HEK293 (cell line): ENCODE measurements around the gene FAM168A.

Experiments
- BCL11A ChIP-seq: fragments of 450-650 bp; formaldehyde crosslinking; IDR thresholded peaks from 2 replicates; pipeline ENCODE4 v1.5.1; 2016; ENCODE audit warnings: low read depth, missing biosample characterization, missing genetic modification characterization
- EGR2 ChIP-seq: fragments of 450-650 bp; formaldehyde crosslinking; IDR thresholded peaks from 2 replicates; pipeline ENCODE4 v1.5.1; 2016; ENCODE audit warnings: low read depth, missing biosample characterization, missing genetic modification characterization
- GLI2 ChIP-seq: fragments of 450-650 bp; formaldehyde crosslinking; IDR thresholded peaks from 2 replicates; pipeline ENCODE4; 2017; ENCODE audit warnings: missing biosample characterization, missing genetic modification characterization, low read depth, borderline replicate concordance
- KLF1 ChIP-seq: fragments of 450-650 bp; formaldehyde crosslinking; IDR thresholded peaks from 2 replicates; pipeline ENCODE4 v1.5.1; 2016; ENCODE audit warnings: missing biosample characterization, missing genetic modification characterization
- MZF1 ChIP-seq: fragments of 450-650 bp; formaldehyde crosslinking; IDR thresholded peaks from 2 replicates; pipeline ENCODE4 v1.5.1; 2017; ENCODE audit warnings: missing biosample characterization, missing genetic modification characterization, borderline replicate concordance
- SP3 ChIP-seq: fragments of 450-650 bp; formaldehyde crosslinking; IDR thresholded peaks from 2 replicates; pipeline ENCODE4 v1.5.1; 2016; ENCODE audit warnings: missing biosample characterization, missing genetic modification characterization
- SP7 ChIP-seq: fragments of 450-650 bp; formaldehyde crosslinking; IDR thresholded peaks from 2 replicates; pipeline ENCODE4 v1.5.1; 2016; ENCODE audit warnings: missing biosample characterization, missing genetic modification characterization
- WT1 ChIP-seq: fragments of 450-650 bp; formaldehyde crosslinking; IDR thresholded peaks from 2 replicates; pipeline ENCODE4 v1.5.1; 2016; ENCODE audit warnings: missing biosample characterization, missing genetic modification characterization
- ZBTB21 ChIP-seq: fragments of 450-650 bp; formaldehyde crosslinking; IDR thresholded peaks from 2 replicates; pipeline ENCODE4 v1.5.1; 2017; ENCODE audit warnings: missing biosample characterization, missing genetic modification characterization
- ZFP69B ChIP-seq: fragments of 450-650 bp; formaldehyde crosslinking; IDR thresholded peaks from 2 replicates; pipeline ENCODE4 v1.5.1; 2016; ENCODE audit warnings: missing biosample characterization, missing genetic modification characterization
- ZNF16 ChIP-seq: fragments of 450-650 bp; formaldehyde crosslinking; IDR thresholded peaks from 2 replicates; pipeline ENCODE4 v1.5.1; 2016; ENCODE audit warnings: low read depth, missing biosample characterization, missing genetic modification characterization
- ZNF324 ChIP-seq: fragments of 450-650 bp; formaldehyde crosslinking; IDR thresholded peaks from 2 replicates; pipeline ENCODE4 v1.5.1; 2016; ENCODE audit warnings: missing biosample characterization, missing genetic modification characterization
- ZNF529 ChIP-seq: fragments of 450-650 bp; formaldehyde crosslinking; IDR thresholded peaks from 2 replicates; pipeline ENCODE4 v1.5.1; 2017; ENCODE audit warnings: missing genetic modification characterization, missing biosample characterization; ENCODE audit not compliant: insufficient replicate concordance
- ZNF555 ChIP-seq: fragments of 450-650 bp; formaldehyde crosslinking; conservative IDR thresholded peaks from 2 replicates; pipeline ENCODE4 v1.5.1; 2017; ENCODE audit warnings: missing biosample characterization, mild to moderate bottlenecking, missing genetic modification characterization, inconsistent platforms
- ZNF623 ChIP-seq: fragments of 450-650 bp; formaldehyde crosslinking; IDR thresholded peaks from 2 replicates; pipeline ENCODE4 v1.5.1; 2016; ENCODE audit warnings: missing biosample characterization, missing genetic modification characterization
- ZSCAN30 ChIP-seq: fragments of 450-650 bp; IDR thresholded peaks from 2 replicates; pipeline ENCODE4 v1.5.1; 2018; ENCODE audit warnings: missing biosample characterization, mild to moderate bottlenecking, missing genetic modification characterization, moderate library complexity
- ZXDB ChIP-seq: fragments of 450-650 bp; formaldehyde crosslinking; IDR thresholded peaks from 2 replicates; pipeline ENCODE4 v1.5.1; 2016; ENCODE audit warnings: missing biosample characterization, missing genetic modification characterization
- TF ChIP-seq, protein P1 (sequence below): fragments of 450-650 bp; formaldehyde crosslinking; IDR thresholded peaks from 2 replicates; pipeline ENCODE4 v1.5.1; 2016; ENCODE audit warnings: missing biosample characterization, missing genetic modification characterization
- TF ChIP-seq, protein P2 (sequence below): fragments of 450-650 bp; formaldehyde crosslinking; IDR thresholded peaks from 2 replicates; pipeline ENCODE4 v1.5.1; 2016; ENCODE audit warnings: missing biosample characterization, missing genetic modification characterization
- TF ChIP-seq, protein P3 (sequence below): fragments of 450-650 bp; formaldehyde crosslinking; IDR thresholded peaks from 2 replicates; pipeline ENCODE4 v1.5.1; 2017; ENCODE audit warnings: missing biosample characterization, missing genetic modification characterization
- TF ChIP-seq, protein P4 (sequence below): fragments of 450-650 bp; formaldehyde crosslinking; IDR thresholded peaks from 2 replicates; pipeline ENCODE4 v1.5.1; 2016; ENCODE audit warnings: missing biosample characterization, missing genetic modification characterization, borderline replicate concordance
- TF ChIP-seq, protein P5 (sequence below): fragments of 450-650 bp; formaldehyde crosslinking; IDR thresholded peaks from 2 replicates; pipeline ENCODE4 v1.5.1; 2016; ENCODE audit warnings: missing biosample characterization, missing genetic modification characterization

The FAM168A gene

DNA sequence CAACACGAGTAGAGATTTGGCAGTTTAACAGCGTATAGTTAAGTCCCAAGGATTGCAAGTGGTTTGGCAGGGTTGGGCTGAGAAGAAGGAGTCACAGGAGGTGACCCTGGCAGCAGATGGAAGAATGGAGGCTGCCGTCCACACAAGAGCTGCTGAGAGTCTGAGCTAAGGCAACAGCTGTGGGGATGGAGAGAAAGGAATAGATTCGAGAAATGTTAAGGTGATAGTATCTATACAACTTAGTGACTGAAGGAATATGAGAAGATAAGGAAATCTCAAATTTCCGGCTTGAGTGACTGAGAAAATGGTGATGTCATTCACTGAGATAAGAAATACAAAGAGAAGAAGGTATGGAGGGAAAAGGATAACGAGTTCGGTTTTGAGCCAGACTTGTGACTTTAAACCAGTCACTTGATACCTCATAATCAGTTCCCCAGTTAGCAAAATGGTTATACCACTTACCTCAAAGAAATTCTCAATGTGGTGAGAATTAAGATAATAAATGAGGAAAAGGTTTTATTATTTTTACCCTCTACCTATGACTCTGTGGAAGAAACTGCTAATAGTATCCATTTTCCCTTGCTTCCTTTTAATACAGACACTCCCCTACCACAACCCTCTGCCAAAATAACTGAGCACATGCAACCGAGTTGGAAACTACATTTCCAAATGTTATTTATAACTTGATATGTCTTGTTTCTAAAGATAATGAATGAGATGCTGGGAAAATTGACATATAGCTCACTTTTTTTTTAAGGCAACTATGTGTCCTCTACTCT, 30.7 kb downstream of the FAM168A start (continued):
- TF ChIP-seq, protein P1, sequence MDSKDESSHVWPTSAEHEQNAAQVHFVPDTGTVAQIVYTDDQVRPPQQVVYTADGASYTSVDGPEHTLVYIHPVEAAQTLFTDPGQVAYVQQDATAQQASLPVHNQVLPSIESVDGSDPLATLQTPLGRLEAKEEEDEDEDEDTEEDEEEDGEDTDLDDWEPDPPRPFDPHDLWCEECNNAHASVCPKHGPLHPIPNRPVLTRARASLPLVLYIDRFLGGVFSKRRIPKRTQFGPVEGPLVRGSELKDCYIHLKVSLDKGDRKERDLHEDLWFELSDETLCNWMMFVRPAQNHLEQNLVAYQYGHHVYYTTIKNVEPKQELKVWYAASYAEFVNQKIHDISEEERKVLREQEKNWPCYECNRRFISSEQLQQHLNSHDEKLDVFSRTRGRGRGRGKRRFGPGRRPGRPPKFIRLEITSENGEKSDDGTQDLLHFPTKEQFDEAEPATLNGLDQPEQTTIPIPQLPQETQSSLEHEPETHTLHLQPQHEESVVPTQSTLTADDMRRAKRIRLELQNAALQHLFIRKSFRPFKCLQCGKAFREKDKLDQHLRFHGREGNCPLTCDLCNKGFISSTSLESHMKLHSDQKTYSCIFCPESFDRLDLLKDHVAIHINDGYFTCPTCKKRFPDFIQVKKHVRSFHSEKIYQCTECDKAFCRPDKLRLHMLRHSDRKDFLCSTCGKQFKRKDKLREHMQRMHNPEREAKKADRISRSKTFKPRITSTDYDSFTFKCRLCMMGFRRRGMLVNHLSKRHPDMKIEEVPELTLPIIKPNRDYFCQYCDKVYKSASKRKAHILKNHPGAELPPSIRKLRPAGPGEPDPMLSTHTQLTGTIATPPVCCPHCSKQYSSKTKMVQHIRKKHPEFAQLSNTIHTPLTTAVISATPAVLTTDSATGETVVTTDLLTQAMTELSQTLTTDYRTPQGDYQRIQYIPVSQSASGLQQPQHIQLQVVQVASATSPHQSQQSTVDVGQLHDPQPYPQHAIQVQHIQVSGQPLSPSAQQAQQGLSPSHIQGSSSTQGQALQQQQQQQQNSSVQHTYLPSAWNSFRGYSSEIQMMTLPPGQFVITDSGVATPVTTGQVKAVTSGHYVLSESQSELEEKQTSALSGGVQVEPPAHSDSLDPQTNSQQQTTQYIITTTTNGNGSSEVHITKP (tag by site-specific recombination), result peak; percentile 75
- TF ChIP-seq MZF1 (peak; percentile 90), ZNF529 (tag by site-specific recombination) (no peak), SP7 (tag by site-specific recombination) (peak; percentile 99), ZXDB (peak; percentile 98), SP3 (tag by site-specific recombination) (peak; percentile 53), KLF1 (tag by site-specific recombination) (0 out of 2 replicates have a peak, but pooled peaks have one; percentile 22), ZBTB21 (tag by site-specific recombination) (peak; percentile 90), ZFP69B (0 out of 2 replicates have a peak, but pooled peaks have one; percentile 69), ZNF324 (tag by site-specific recombination) (peak; percentile 80; the same call in 1 of the 2 replicates), EGR2 (no peak), ZNF16 (tag by site-specific recombination) (no peak), ZSCAN30 (tag by site-specific recombination) (peak; percentile 40; the same call in 1 of the 2 replicates), ZNF623 (tag by site-specific recombination) (peak; percentile 19; the same call in 1 of the 2 replicates), WT1 (tag by site-specific recombination) (peak; percentile 66; the same call in 1 of the 2 replicates), ZNF555 (tag by site-specific recombination) (no peak), GLI2 (peak; percentile 69; the same call in 1 of the 2 replicates), BCL11A (peak; percentile 89)
- TF ChIP-seq, protein P2, sequence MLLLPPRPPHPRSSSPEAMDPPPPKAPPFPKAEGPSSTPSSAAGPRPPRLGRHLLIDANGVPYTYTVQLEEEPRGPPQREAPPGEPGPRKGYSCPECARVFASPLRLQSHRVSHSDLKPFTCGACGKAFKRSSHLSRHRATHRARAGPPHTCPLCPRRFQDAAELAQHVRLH, result peak; percentile 92
- TF ChIP-seq, protein P3, sequence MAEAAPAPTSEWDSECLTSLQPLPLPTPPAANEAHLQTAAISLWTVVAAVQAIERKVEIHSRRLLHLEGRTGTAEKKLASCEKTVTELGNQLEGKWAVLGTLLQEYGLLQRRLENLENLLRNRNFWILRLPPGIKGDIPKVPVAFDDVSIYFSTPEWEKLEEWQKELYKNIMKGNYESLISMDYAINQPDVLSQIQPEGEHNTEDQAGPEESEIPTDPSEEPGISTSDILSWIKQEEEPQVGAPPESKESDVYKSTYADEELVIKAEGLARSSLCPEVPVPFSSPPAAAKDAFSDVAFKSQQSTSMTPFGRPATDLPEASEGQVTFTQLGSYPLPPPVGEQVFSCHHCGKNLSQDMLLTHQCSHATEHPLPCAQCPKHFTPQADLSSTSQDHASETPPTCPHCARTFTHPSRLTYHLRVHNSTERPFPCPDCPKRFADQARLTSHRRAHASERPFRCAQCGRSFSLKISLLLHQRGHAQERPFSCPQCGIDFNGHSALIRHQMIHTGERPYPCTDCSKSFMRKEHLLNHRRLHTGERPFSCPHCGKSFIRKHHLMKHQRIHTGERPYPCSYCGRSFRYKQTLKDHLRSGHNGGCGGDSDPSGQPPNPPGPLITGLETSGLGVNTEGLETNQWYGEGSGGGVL, result peak; percentile 77
- TF ChIP-seq, protein P4, sequence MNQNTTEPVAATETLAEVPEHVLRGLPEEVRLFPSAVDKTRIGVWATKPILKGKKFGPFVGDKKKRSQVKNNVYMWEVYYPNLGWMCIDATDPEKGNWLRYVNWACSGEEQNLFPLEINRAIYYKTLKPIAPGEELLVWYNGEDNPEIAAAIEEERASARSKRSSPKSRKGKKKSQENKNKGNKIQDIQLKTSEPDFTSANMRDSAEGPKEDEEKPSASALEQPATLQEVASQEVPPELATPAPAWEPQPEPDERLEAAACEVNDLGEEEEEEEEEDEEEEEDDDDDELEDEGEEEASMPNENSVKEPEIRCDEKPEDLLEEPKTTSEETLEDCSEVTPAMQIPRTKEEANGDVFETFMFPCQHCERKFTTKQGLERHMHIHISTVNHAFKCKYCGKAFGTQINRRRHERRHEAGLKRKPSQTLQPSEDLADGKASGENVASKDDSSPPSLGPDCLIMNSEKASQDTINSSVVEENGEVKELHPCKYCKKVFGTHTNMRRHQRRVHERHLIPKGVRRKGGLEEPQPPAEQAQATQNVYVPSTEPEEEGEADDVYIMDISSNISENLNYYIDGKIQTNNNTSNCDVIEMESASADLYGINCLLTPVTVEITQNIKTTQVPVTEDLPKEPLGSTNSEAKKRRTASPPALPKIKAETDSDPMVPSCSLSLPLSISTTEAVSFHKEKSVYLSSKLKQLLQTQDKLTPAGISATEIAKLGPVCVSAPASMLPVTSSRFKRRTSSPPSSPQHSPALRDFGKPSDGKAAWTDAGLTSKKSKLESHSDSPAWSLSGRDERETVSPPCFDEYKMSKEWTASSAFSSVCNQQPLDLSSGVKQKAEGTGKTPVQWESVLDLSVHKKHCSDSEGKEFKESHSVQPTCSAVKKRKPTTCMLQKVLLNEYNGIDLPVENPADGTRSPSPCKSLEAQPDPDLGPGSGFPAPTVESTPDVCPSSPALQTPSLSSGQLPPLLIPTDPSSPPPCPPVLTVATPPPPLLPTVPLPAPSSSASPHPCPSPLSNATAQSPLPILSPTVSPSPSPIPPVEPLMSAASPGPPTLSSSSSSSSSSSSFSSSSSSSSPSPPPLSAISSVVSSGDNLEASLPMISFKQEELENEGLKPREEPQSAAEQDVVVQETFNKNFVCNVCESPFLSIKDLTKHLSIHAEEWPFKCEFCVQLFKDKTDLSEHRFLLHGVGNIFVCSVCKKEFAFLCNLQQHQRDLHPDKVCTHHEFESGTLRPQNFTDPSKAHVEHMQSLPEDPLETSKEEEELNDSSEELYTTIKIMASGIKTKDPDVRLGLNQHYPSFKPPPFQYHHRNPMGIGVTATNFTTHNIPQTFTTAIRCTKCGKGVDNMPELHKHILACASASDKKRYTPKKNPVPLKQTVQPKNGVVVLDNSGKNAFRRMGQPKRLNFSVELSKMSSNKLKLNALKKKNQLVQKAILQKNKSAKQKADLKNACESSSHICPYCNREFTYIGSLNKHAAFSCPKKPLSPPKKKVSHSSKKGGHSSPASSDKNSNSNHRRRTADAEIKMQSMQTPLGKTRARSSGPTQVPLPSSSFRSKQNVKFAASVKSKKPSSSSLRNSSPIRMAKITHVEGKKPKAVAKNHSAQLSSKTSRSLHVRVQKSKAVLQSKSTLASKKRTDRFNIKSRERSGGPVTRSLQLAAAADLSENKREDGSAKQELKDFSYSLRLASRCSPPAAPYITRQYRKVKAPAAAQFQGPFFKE (tag by site-specific recombination), result no peak
- TF ChIP-seq, protein P5, sequence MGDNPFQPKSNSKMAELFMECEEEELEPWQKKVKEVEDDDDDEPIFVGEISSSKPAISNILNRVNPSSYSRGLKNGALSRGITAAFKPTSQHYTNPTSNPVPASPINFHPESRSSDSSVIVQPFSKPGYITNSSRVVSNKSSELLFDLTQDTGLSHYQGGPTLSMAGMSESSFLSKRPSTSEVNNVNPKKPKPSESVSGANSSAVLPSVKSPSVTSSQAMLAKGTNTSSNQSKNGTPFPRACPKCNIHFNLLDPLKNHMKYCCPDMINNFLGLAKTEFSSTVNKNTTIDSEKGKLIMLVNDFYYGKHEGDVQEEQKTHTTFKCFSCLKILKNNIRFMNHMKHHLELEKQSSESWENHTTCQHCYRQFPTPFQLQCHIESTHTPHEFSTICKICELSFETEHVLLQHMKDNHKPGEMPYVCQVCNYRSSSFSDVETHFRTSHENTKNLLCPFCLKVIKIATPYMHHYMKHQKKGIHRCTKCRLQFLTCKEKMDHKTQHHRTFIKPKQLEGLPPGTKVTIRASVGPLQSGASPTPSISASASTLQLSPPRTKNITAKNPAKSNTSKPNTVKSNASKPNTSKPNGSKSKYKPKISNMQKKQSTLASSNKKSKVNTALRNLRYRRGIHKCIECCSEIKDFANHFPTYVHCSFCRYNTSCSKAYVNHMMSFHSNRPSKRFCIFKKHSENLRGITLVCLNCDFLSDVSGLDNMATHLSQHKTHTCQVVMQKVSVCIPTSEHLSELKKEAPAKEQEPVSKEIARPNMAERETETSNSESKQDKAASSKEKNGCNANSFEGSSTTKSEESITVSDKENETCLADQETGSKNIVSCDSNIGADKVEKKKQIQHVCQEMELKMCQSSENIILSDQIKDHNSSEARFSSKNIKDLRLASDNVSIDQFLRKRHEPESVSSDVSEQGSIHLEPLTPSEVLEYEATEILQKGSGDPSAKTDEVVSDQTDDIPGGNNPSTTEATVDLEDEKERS, result 0 out of 2 replicates have a peak, but pooled peaks have one; percentile 71
